HL-60 (cell line): ENCODE data around the gene WNT8A.
A peak's percentile ranks its signal among the peaks of the same experiment; 100 is the strongest.

Source experiments
- CTCF ChIP-seq: IDR thresholded peaks from one replicate; pipeline ENCODE4 v1.5.1; 2011; ENCODE audit warnings: low read length, control low read depth, inconsistent platforms; ENCODE audit not compliant: insufficient read depth
- GABPA ChIP-seq: IDR thresholded peaks from 2 replicates; pipeline ENCODE4 v1.6.1; 2012; ENCODE audit warnings: low read depth

DNA sequence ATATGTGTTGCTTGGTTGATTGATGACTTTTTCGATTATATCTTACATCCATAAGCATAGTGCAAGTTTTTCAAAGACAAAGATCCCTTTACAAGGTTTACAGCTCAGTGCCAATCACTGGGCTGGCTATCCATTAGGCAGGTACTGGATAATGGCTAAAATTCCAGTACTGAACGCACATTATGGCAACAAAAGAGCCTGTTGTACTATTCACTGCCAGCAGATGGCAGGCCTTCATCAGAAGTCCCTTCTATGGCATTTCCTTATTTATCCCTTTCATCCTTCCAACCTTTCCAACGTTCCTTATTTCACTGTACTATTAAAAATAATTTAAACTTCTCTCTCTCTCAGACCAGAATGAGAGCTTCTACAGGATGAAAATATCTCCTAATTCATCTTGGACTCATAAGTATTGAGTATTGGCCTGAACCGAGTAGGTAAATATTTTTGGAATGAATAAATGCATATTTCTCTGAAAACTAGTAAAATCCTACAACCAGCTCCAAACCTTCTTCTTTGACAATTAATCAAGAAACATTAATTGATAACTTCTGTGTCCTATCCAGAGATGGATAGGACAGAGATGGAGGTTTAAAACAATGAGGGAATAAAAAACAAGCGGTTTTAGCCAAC, 6.7 kb upstream of the WNT8A start:
- peak; percentile 25 for TF ChIP-seq CTCF
- no peak for TF ChIP-seq GABPA
